Neuronal stem cell (in vitro differentiated cells): ENCODE data around the gene GADL1.

Source experiments
- DNase-seq: peaks from one replicate; pipeline ENCODE4 v3.0.0-alpha.2; 2013; ENCODE audit warnings: low spot score
- H2AFZ ChIP-seq: one replicate; pipeline ENCODE4 v1.6.1; 2013; ENCODE audit warnings: mild to moderate bottlenecking, low read length, inconsistent platforms
- H2AK5ac ChIP-seq: 2 replicates; pipeline ENCODE4 v1.6.1; 2013; ENCODE audit warnings: low read depth, mild to moderate bottlenecking, inconsistent platforms, low read length, moderate library complexity, mixed read lengths
- H2BK120ac ChIP-seq: 2 replicates; pipeline ENCODE4 v1.6.1; 2013; ENCODE audit warnings: low read depth, mild to moderate bottlenecking, inconsistent platforms, low read length, moderate library complexity, mixed read lengths
- H2BK12ac ChIP-seq: one replicate; pipeline ENCODE4 v1.6.1; 2013; ENCODE audit warnings: low read length, inconsistent platforms
- H2BK15ac ChIP-seq: 2 replicates; pipeline ENCODE4 v1.6.1; 2013; ENCODE audit warnings: mild to moderate bottlenecking, low read length, inconsistent platforms, mixed read lengths
- H2BK5ac ChIP-seq: one replicate; pipeline ENCODE4 v1.6.1; 2013; ENCODE audit warnings: inconsistent platforms, mild to moderate bottlenecking, low read length, moderate library complexity
- H3K14ac ChIP-seq: one replicate; pipeline ENCODE4 v1.6.1; 2013; ENCODE audit warnings: low read length, inconsistent platforms
- H3K18ac ChIP-seq: 2 replicates; pipeline ENCODE4 v1.6.1; 2013; ENCODE audit warnings: low read length, inconsistent platforms
- H3K23ac ChIP-seq: 2 replicates; pipeline ENCODE4 v1.6.1; 2013; ENCODE audit warnings: low read depth, mild to moderate bottlenecking, mixed read lengths, low read length, inconsistent platforms; ENCODE audit not compliant: poor library complexity
- H3K27ac ChIP-seq: replicated peaks from 3 replicates; pipeline ENCODE4 v1.5.1; 2013; ENCODE audit warnings: low read length, inconsistent platforms
- H3K27me3 ChIP-seq, 3 experiments: 2 replicates each; pipeline ENCODE4 v1.6.1; 2013; ENCODE audit warnings: low read length in 3 of 3, mild to moderate bottlenecking in 2 of 3, inconsistent platforms in 1 of 3, low read depth in 1 of 3, mixed read lengths in 1 of 3, moderate library complexity in 1 of 3; ENCODE audit not compliant: control insufficient read depth in 3 of 3, insufficient read depth in 3 of 3
- H3K36me3 ChIP-seq, 2 donors: replicated peaks in 1 of 2; 2 replicates each; pipeline ENCODE4 v1.6.1; 2013; ENCODE audit warnings: low read length in 2 of 2; ENCODE audit not compliant: control insufficient read depth in 2 of 2, insufficient read depth in 2 of 2
- H3K4ac ChIP-seq: 2 replicates; pipeline ENCODE4 v1.6.1; 2013; ENCODE audit warnings: inconsistent platforms, mild to moderate bottlenecking, low read length, moderate library complexity
- H3K4me1 ChIP-seq, 2 donors: 1 replicate in 1 of 2; 2 replicates in 1 of 2; pipeline ENCODE4 v1.6.1; 2013; ENCODE audit warnings: low read length in 2 of 2, low read depth in 1 of 2; ENCODE audit not compliant: control insufficient read depth in 2 of 2, insufficient read depth in 1 of 2
- H3K4me2 ChIP-seq: one replicate; pipeline ENCODE4 v1.6.1; 2013; ENCODE audit warnings: mild to moderate bottlenecking, low read length, inconsistent platforms; ENCODE audit not compliant: insufficient read depth, poor library complexity, severe bottlenecking
- H3K4me3 ChIP-seq, 2 donors: 2 replicates each; pipeline ENCODE4 v1.5.1; 2013; ENCODE audit warnings: low read length in 2 of 2, mild to moderate bottlenecking in 2 of 2, inconsistent platforms in 1 of 2, moderate library complexity in 1 of 2
- H3K79me1 ChIP-seq: one replicate; pipeline ENCODE4 v1.6.1; 2013; ENCODE audit warnings: low read depth, mild to moderate bottlenecking, inconsistent platforms, low read length, moderate library complexity
- H3K9ac ChIP-seq: one replicate; pipeline ENCODE4 v1.6.1; 2013; ENCODE audit warnings: mild to moderate bottlenecking, low read depth, low read length, inconsistent platforms; ENCODE audit not compliant: poor library complexity
- H3K9me3 ChIP-seq, 2 donors: replicated peaks in 1 of 2; 2 replicates each; pipeline versions ENCODE3 to v1.6.1; 2013; ENCODE audit warnings: low read length in 2 of 2, mild to moderate bottlenecking in 2 of 2, inconsistent platforms in 1 of 2, low read depth in 1 of 2, mixed read lengths in 1 of 2, moderate library complexity in 1 of 2; ENCODE audit not compliant: control insufficient read depth in 2 of 2, insufficient read depth in 1 of 2
- H4K8ac ChIP-seq: one replicate; pipeline ENCODE4 v1.6.1; 2013; ENCODE audit warnings: low read depth, mild to moderate bottlenecking, inconsistent platforms, low read length, moderate library complexity
- H4K91ac ChIP-seq: one replicate; pipeline ENCODE4 v1.6.1; 2013; ENCODE audit warnings: low read length, low read depth, mild to moderate bottlenecking, inconsistent platforms; ENCODE audit not compliant: poor library complexity
- WGBS, 2 donors: extraction: QIAGEN DNeasy Blood & Tissue Kit; methylation state at CpG; one replicate each; pipeline ENCODE4 v1.1.7; 2013; ENCODE audit warnings: missing lambda C conversion rate in 2 of 2, mixed read lengths in 1 of 2; ENCODE audit not compliant: insufficient read length in 2 of 2, insufficient replicate concordance in 1 of 2; ENCODE audit errors: extremely low coverage in 2 of 2; 5-methylcytosine and 5-hydroxymethylcytosine counted together

GADL1 gene

DNA sequence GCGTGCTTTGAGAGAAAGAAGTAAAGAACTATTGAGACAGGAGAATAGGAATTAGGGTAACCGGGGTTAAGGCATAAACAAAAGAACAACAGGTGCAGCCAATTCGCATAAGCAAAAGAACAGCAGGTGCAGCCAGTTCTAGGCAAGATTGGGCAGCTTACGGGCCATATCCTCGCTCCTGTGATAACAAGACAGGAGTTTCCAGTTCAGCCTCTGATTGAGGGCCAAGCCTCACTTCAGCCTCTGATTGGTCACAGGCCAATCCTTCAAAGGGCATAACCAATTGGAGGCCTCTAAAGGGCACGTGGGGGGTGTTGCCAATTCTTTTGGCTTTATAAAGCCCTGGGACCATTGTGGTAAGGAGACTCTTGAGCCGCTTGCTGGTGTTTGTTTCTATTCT lies 143.5 kb downstream of the GADL1 start:
- no CpG with 5 or more reads among the region's 7 CpGs for WGBS, 2 donors
- H3K27ac ChIP-seq = no peak overlapping the region

DNA sequence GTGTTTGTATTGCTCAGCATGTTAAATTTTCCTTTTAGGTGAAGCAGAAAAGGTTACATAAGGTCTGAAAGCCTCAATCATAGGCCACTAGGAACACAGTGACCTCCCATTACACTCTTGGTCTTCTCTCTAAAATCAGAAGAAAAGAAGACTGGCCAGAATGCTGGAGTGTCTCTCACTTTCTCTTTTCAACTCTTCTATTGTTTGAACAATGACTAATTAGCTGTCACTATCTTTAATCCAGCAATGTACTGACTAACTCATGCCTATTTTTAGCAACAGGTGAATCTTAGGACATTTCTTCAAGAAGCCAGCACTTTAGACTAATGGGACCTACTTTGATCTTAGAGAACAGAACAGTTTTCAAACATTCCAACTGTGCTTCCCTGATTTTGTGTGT lies 145.2 kb downstream of the GADL1 start:
- H3K4me3 ChIP-seq = no peak overlapping the region
- H3K36me3 ChIP-seq = no peaks in the 10 kb centered on the region
- H2BK5ac ChIP-seq = no peak overlapping the region
- H3K9ac ChIP-seq = no peak overlapping the region
- H4K8ac ChIP-seq = no peak overlapping the region
- no peak for DNase-seq
- no peaks in the 10 kb centered on the region for H3K4me1 ChIP-seq
- H3K9me3 ChIP-seq = no peaks in the 10 kb centered on the region
- no peak overlapping the region for H3K4me2 ChIP-seq
- no peak overlapping the region for H2BK12ac ChIP-seq
- H3K23ac ChIP-seq = no peak overlapping the region
- no peaks in the 10 kb centered on the region for H3K27me3 ChIP-seq
- no peak overlapping the region for H3K18ac ChIP-seq
- H2AK5ac ChIP-seq = no peak overlapping the region
- no peak overlapping the region for H3K27ac ChIP-seq
- H2AFZ ChIP-seq = peak overlapping the region; percentile 12
- H2BK120ac ChIP-seq = no peak overlapping the region
- no peak overlapping the region for H4K91ac ChIP-seq
- H3K4ac ChIP-seq = no peak overlapping the region
- H3K79me1 ChIP-seq = no peaks in the 10 kb centered on the region
- no peak overlapping the region for H3K14ac ChIP-seq
- H2BK15ac ChIP-seq = no peak overlapping the region

More for the DNA sequence above, 143.5 kb downstream of the GADL1 start:
- no peak overlapping the region for H2BK12ac ChIP-seq
- H4K8ac ChIP-seq = no peak overlapping the region
- H3K23ac ChIP-seq = no peak overlapping the region
- H3K36me3 ChIP-seq = no peaks in the 10 kb centered on the region
- no peak overlapping the region for H2BK5ac ChIP-seq
- peak overlapping the region; percentile 23 for H2AFZ ChIP-seq
- no peaks in the 10 kb centered on the region for H3K79me1 ChIP-seq
- H3K18ac ChIP-seq = no peak overlapping the region
- no peak overlapping the region for H2AK5ac ChIP-seq
- no peak overlapping the region for H2BK15ac ChIP-seq
- no peak overlapping the region for H3K4me2 ChIP-seq
- H3K9ac ChIP-seq = no peak overlapping the region
- no peak overlapping the region for H3K14ac ChIP-seq
- H4K91ac ChIP-seq = no peak overlapping the region
- DNase-seq = no peak
- H3K27me3 ChIP-seq = no peaks in the 10 kb centered on the region
- no peaks in the 10 kb centered on the region for H3K9me3 ChIP-seq
- H3K4me3 ChIP-seq = no peak overlapping the region
- H2BK120ac ChIP-seq = no peak overlapping the region
- no peaks in the 10 kb centered on the region for H3K4me1 ChIP-seq
- H3K4ac ChIP-seq = no peak overlapping the region

- Histone ChIP-seq H3K4me1 (peaks cover 0 to 2% of the 10 kb centered on the region in 2 donors), H2BK12ac (no peak overlapping the region), H3K4ac (no peak overlapping the region), H3K4me3 (no peak overlapping the region), H3K9me3 (no peaks in the 10 kb centered on the region), H3K27ac (no peak overlapping the region), H4K91ac (no peak overlapping the region), H3K4me2 (no peak overlapping the region), H3K36me3 (no peaks in the 10 kb centered on the region), H3K18ac (no peak overlapping the region), H2AK5ac (no peak overlapping the region), H3K9ac (no peak overlapping the region), H3K79me1 (no peaks in the 10 kb centered on the region), H2BK15ac (no peak overlapping the region), H2AFZ (no peak overlapping the region), H3K23ac (no peak overlapping the region), H4K8ac (no peak overlapping the region), H2BK120ac (no peak overlapping the region), H2BK5ac (no peak overlapping the region), H3K27me3 (no peaks in the 10 kb centered on the region), H3K14ac (no peak overlapping the region)
- no peak for DNase-seq
- no CpG with 5 or more reads among the region's 4 CpGs for WGBS, 2 donors
Measured at GRCh38 chr3:30747771-30748281, 146.6 kb downstream of the GADL1 start.

DNA sequence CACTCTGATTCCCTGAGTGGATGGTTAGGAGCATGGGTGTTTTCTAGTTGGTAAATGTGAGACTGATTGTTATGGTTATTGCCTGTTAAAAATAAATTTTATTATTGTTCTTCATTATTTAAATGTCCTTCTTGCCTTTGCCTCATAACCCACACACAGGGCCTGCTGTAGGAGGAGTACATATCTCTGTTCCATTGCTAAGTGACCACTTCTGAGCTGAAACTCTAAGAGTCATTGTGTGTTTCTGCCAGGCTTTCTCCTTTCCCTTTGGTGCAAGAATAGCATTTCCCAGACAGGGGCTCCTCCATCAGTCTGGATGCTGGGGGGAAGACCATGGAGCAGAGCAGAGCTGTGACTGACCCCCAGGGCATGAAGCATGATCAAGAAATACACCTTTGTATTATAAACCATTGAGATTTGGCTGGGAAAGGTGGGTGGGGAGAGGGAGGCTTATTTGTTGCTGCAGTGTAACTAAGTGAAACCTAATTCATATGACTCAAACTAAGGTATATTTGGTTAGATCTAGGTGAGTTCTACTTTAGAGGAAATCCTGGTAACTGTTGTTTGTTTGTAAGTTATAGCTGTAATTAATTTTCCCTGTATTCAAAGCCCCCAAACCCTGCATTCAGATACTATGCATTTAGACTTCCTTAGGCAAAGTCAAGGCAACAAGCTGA lies 150.7 kb downstream of the GADL1 start:
- H2BK5ac ChIP-seq = no peak overlapping the region
- no peak overlapping the region for H3K27ac ChIP-seq
- no peak overlapping the region for H3K4ac ChIP-seq
- H3K4me2 ChIP-seq = no peak overlapping the region
- H3K14ac ChIP-seq = no peak overlapping the region
- no peak overlapping the region for H2BK12ac ChIP-seq
- H3K4me3 ChIP-seq = no peak overlapping the region
- H3K9me3 ChIP-seq = no peaks in the 10 kb centered on the region
- no peaks in the 10 kb centered on the region for H3K36me3 ChIP-seq
- no peaks in the 10 kb centered on the region for H3K79me1 ChIP-seq
- H2AK5ac ChIP-seq = no peak overlapping the region
- H2BK15ac ChIP-seq = no peak overlapping the region
- no peak overlapping the region for H2AFZ ChIP-seq
- no peak overlapping the region for H3K18ac ChIP-seq
- H3K4me1 ChIP-seq = peaks cover 0 to 2% of the 10 kb centered on the region in 2 donors
- no peak overlapping the region for H4K8ac ChIP-seq
- no peaks in the 10 kb centered on the region for H3K27me3 ChIP-seq
- H3K23ac ChIP-seq = no peak overlapping the region
- no peak overlapping the region for H3K9ac ChIP-seq
- DNase-seq = no peak
- H2BK120ac ChIP-seq = no peak overlapping the region
- H4K91ac ChIP-seq = no peak overlapping the region
